ENCODE measurements around the gene SORCS2.

The SORCS2 gene

GRCh38 chr4:7403001-7403400, 210.7 kb downstream of the SORCS2 start:
- ATAC-seq (ENCODE audit: insufficient read depth, low read depth) (no peak), DNase-seq (no peak)
- Histone ChIP-seq H2AFZ (ENCODE audit: low read depth, low read length) (no peak overlapping the region), H3K4me3 (ENCODE audit: low read depth in 1 of 2, low read length in 2 of 2) (no peak overlapping the region), H3K9me3 (ENCODE audit: insufficient read depth, low read length, severe bottlenecking) (no peaks in the 10 kb centered on the region), H3K27ac (ENCODE audit: low read length) (no peak overlapping the region), H3K27me3 (ENCODE audit: insufficient read depth, low read length, poor library complexity) (peaks cover 5% of the 10 kb centered on the region), H3K4me2 (ENCODE audit: insufficient read depth, low read length) (no peak overlapping the region), H3K36me3 (ENCODE audit: insufficient read depth, low read length) (no peaks in the 10 kb centered on the region), H4K20me1 (ENCODE audit: insufficient read depth, low read length) (no peaks in the 10 kb centered on the region), H3K4me1 (ENCODE audit: insufficient read depth, low read length) (no peaks in the 10 kb centered on the region), H3K79me2 (ENCODE audit: insufficient read depth, low read length) (no peaks in the 10 kb centered on the region), H3K9ac (ENCODE audit: low read depth, low read length) (no peak overlapping the region)
- TF ChIP-seq CTCF (IDR thresholded peaks at IDR 0.05; ENCODE audit: borderline replicate concordance, extremely low read depth, low read length, poor library complexity, severe bottlenecking) = no peak
- no peak for TF ChIP-seq EZH2 (IDR thresholded peaks at IDR 0.05; ENCODE audit: borderline replicate concordance, low read depth, low read length, severe bottlenecking)

GRCh38 chr4:7408166-7408565, 215.8 kb downstream of the SORCS2 start:
- ATAC-seq (ENCODE audit: insufficient read depth, low read depth) (no peak), DNase-seq (no peak)
- no peaks in the 10 kb centered on the region for H4K20me1 ChIP-seq (ENCODE audit: insufficient read depth, low read length)

GRCh38 chr4:7410446-7410845, 218.1 kb downstream of the SORCS2 start:
- H3K4me1 ChIP-seq (ENCODE audit: insufficient read depth, low read length) = no peaks in the 10 kb centered on the region
- H3K9me3 ChIP-seq (ENCODE audit: insufficient read depth, low read length, severe bottlenecking) = peaks cover 3% of the 10 kb centered on the region
- H3K9ac ChIP-seq (ENCODE audit: low read depth, low read length) = no peak overlapping the region
- DNase-seq (no peak), ATAC-seq (ENCODE audit: insufficient read depth, low read depth) (no peak)
- no peak overlapping the region for H3K4me2 ChIP-seq (ENCODE audit: insufficient read depth, low read length)
- H3K27ac ChIP-seq (ENCODE audit: low read length) = no peak overlapping the region
- no peaks in the 10 kb centered on the region for H3K36me3 ChIP-seq (ENCODE audit: insufficient read depth, low read length)
- no peak overlapping the region for H2AFZ ChIP-seq (ENCODE audit: low read depth, low read length)
- peaks cover 3% of the 10 kb centered on the region for H3K27me3 ChIP-seq (ENCODE audit: insufficient read depth, low read length, poor library complexity)
- TF ChIP-seq CTCF (IDR thresholded peaks at IDR 0.05; ENCODE audit: borderline replicate concordance, extremely low read depth, low read length, poor library complexity, severe bottlenecking) (no peak), EZH2 (IDR thresholded peaks at IDR 0.05; ENCODE audit: borderline replicate concordance, low read depth, low read length, severe bottlenecking) (no peak)
- H3K79me2 ChIP-seq (ENCODE audit: insufficient read depth, low read length) = no peaks in the 10 kb centered on the region
- H4K20me1 ChIP-seq (ENCODE audit: insufficient read depth, low read length) = no peaks in the 10 kb centered on the region
- H3K4me3 ChIP-seq (ENCODE audit: low read depth in 1 of 2, low read length in 2 of 2) = no peak overlapping the region

More at GRCh38 chr4:7408166-7408565, 215.8 kb downstream of the SORCS2 start:
- no peak overlapping the region for H2AFZ ChIP-seq (ENCODE audit: low read depth, low read length)
- H3K9ac ChIP-seq (ENCODE audit: low read depth, low read length) = no peak overlapping the region
- H3K27me3 ChIP-seq (ENCODE audit: insufficient read depth, low read length, poor library complexity) = peaks cover 2% of the 10 kb centered on the region
- no peak overlapping the region for H3K4me3 ChIP-seq (ENCODE audit: low read depth in 1 of 2, low read length in 2 of 2)
- TF ChIP-seq EZH2 (IDR thresholded peaks at IDR 0.05; ENCODE audit: borderline replicate concordance, low read depth, low read length, severe bottlenecking) (no peak), CTCF (IDR thresholded peaks at IDR 0.05; ENCODE audit: borderline replicate concordance, extremely low read depth, low read length, poor library complexity, severe bottlenecking) (no peak)
- H3K9me3 ChIP-seq (ENCODE audit: insufficient read depth, low read length, severe bottlenecking) = peaks cover 3% of the 10 kb centered on the region
- no peak overlapping the region for H3K27ac ChIP-seq (ENCODE audit: low read length)
- no peak overlapping the region for H3K4me2 ChIP-seq (ENCODE audit: insufficient read depth, low read length)
- H3K4me1 ChIP-seq (ENCODE audit: insufficient read depth, low read length) = no peaks in the 10 kb centered on the region
- no peaks in the 10 kb centered on the region for H3K36me3 ChIP-seq (ENCODE audit: insufficient read depth, low read length)
- no peaks in the 10 kb centered on the region for H3K79me2 ChIP-seq (ENCODE audit: insufficient read depth, low read length)

- peaks cover 3% of the 10 kb centered on the region for H3K27me3 ChIP-seq (ENCODE audit: insufficient read depth, low read length, poor library complexity)
- no peaks in the 10 kb centered on the region for H4K20me1 ChIP-seq (ENCODE audit: insufficient read depth, low read length)
- H3K36me3 ChIP-seq (ENCODE audit: insufficient read depth, low read length) = no peaks in the 10 kb centered on the region
- H3K9ac ChIP-seq (ENCODE audit: low read depth, low read length) = no peak overlapping the region
- DNase-seq = no peak
- peaks cover 3% of the 10 kb centered on the region for H3K9me3 ChIP-seq (ENCODE audit: insufficient read depth, low read length, severe bottlenecking)
- H3K4me2 ChIP-seq (ENCODE audit: insufficient read depth, low read length) = no peak overlapping the region
- no peak overlapping the region for H3K27ac ChIP-seq (ENCODE audit: low read length)
- no peak overlapping the region for H3K4me3 ChIP-seq (ENCODE audit: low read depth in 1 of 2, low read length in 2 of 2)
- no peaks in the 10 kb centered on the region for H3K4me1 ChIP-seq (ENCODE audit: insufficient read depth, low read length)
- no peak for TF ChIP-seq EZH2 (IDR thresholded peaks at IDR 0.05; ENCODE audit: borderline replicate concordance, low read depth, low read length, severe bottlenecking)
- no peak for TF ChIP-seq CTCF (IDR thresholded peaks at IDR 0.05; ENCODE audit: borderline replicate concordance, extremely low read depth, low read length, poor library complexity, severe bottlenecking)
- H2AFZ ChIP-seq (ENCODE audit: low read depth, low read length) = no peak overlapping the region
- H3K79me2 ChIP-seq (ENCODE audit: insufficient read depth, low read length) = no peaks in the 10 kb centered on the region
- ATAC-seq (ENCODE audit: insufficient read depth, low read depth) = no peak
Observed at GRCh38 chr4:7411491-7411890, 219.2 kb downstream of the SORCS2 start.
